Stimulated activated naive CD4-positive, alpha-beta T cell treated with Interleukin-2 at 50 U/mL for 16 hours (primary cell): ENCODE data around the gene ATP11A.
"Not testable (repeated sequence)": the region's sequence is repeated elsewhere in the genome, so short reads cannot be mapped to it uniquely, and the experiment has no call there.

Source experiments
- DNase-seq: peaks from one replicate; lab custom pipeline; 2025; lab: John Stamatoyannopoulos, UW

ATP11A gene

DNA sequence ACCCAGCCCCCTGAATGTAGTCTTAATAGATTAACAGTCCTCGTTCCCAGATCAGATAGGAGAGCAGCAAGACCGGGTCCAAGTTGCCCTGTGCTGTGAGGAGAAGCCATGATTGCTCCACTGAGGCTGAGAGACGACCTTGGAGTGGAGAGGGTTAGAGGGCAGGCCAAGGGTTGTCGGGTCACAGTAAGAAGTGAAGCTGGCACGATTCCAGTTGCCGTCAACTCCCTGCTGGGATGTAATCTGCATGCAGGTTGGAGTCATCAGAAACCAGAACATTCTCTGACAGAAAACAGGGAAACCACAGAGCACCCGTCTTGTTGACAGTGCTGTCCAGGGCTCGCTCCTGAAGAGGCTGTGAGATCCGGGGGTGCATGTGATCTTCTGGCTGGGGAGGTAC is 19.0 kb upstream of the ATP11A start:
- DNase-seq = no peak

- DNase-seq = no peak
Observed at GRCh38 chr13:112671359-112671758, 18.5 kb upstream of the ATP11A start.

DNA sequence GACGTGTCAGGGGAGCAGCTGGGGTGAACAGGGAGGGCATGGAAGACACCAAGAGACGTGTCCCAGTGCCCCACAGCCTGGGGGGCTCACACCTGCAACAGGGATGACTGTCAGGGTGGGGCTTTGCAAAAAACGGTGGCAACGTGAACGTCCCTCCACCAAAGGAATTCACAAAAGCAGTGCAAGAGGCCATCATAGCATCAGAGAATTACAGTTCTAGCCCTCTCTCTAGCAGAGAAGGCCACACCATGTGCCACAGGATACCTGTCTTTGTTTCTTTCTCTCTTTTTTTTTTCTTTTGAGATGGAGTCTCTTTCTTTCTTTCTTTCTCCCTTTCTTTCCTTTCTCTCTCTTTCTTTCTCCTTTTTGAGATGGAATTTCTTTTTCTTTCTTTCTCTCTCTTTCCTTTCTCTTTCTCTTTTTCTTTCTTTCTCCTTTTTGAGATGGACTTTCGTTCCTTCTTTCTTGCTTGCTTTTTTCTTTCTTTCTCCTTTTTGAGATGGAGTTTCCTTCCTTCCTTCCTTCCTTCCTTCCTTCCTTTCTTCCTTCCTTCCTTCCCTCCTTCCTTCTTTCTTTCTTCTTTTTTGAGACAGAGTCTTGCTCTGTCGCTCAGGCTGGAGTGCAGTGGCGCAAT is 17.1 kb upstream of the ATP11A start:
- DNase-seq = no peak

GRCh38 chr13:112674412-112675365 is 15.1 kb upstream of the ATP11A start:
- DNase-seq = no peak

DNA sequence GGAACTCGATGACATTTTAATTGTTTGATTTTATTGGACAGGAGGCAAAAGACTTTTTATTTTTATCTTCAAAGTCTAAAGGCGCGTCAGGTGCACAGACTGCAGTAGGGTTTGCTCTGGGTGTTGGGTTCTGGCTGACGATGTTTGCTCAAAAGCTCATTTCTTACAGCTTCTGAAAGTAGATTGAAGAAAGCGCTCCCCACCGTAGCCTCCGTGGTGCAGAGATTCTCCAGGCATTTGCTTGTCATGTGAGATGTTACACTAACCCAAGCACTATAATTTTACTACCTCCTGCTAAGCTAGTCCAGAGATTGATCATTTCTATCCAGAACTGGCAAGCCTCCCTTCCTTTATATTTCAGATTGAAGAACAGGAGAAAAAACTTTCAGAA is 14.5 kb upstream of the ATP11A start:
- no peak for DNase-seq

GRCh38 chr13:112677421-112677962 is 12.3 kb upstream of the ATP11A start:
- not testable (repeated sequence) for DNase-seq

DNA sequence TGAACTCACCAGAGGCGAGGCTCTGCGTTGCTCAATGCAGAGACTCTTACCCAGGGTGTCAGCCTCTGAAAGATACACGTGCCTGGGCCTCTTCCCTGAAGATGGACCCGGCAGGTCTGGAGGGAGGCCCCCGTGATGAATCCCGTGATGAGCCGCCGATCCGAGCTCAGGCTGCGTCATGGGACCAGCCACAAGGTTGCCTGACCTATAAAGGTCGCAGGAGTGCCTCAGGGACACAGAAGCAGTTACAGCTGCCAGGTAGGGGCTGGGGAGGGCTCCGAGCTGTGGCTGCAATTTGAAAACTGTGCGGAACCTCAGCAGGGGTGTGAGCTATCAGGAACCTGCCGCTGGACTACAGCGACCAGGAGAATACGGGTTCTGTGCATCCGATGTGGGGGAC is 10.5 kb upstream of the ATP11A start:
- DNase-seq = no peak

DNA sequence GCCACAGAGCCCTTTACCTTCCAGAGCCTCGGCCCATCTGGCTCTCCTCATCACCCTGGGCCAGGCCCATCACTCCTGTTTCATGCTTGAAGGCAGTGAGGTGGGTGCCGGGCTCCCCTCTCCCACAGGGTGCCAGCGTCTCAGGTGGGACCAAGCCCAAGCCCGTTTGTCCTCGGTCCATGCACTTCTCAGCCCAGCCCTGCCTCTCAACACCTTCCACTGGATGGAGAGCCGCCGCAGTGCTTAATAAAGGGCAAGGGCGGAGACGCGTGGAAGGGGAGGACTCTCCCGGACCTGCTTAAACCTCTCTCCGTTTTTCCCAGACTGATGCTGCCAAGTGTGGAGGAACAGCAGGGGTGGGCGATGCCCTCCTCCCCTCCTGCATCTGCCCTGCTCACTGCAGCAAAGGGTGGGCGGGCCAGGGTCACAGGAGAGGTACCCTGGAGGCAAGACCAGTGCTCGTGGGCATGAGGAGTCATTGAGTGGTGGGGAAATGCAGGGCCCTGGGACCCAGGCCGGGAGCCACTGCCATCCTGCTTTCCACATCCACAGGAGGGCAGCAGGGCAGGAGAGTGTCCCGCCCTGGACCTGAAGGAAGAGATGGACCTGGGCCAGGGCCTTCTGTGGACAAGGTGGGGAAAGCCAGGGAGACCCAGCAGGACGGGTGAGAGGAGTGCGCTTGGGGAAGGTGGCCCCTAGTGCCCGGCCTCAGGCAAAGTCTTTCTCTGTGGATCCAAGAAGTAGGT is 9.7 kb upstream of the ATP11A start:
- DNase-seq = no peak

DNA sequence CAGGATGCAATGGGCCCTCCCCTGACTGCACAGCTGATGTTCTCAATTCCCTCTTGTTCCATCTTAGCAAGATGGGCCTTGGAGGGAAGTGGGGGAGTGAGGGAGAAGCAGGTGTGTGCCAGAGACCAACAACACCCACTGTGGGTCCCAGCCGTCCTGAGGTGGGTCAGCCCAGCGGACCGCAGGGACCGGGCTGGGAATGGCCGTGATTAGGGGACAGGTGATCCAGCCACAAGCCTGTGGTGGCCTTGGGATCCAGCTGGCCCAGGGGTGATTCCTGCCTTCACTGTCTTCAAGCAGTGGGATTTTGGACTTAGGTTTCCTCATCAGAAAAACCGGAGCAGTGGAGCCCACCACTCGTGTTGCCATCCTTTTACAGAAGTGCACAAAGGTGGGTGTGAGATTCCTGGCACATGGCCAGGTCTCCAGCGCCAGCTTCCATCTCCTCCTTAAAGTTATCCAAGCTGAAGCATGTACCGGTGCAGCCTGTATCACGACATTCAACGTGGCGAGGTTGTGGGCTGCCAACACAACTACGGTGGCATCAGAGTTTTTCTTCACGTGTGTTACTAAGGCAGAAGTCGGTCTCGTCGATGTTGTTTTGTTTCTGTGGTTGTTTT is 9.0 kb upstream of the ATP11A start:
- DNase-seq = no peak

- no peak for DNase-seq
Observed at GRCh38 chr13:112683581-112683980, 6.3 kb upstream of the ATP11A start.

DNA sequence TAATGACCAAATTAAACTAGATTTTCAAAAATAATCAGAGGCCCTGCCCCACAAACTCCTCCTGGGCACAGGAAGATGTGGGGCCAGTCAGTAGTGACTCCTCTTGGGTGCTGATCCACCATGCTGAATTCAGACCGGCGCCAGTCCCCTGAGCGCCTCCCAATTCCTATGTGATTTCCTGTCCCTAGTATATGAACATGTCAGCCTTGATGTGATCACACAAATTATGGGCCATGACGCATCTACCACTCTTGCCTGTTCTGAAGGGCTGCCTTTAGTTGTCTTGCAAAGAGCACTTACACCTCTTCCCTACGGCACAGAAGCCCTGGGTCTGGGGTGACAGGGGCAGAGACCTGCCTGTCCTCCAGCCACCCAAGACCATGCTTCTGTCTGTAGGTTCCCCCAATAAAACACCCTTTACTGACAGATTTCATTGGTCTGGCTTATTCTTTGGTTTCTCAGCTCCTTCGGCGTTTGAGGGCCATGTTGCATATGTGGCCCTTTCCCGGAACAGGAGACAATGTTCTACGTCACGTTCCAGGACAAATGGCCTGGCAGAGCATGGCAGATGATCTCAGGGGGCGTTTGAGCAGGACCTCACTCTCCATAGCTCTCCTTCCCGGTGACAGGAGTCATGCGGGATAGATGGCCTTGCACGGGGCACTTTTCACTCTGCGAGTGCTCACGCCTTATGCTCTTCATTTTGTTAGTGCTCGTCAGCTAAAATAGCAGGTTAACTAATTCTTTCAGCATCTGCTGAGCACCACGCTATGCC is 5.6 kb upstream of the ATP11A start:
- no peak for DNase-seq

- not testable (repeated sequence) for DNase-seq
Observed at GRCh38 chr13:112685189-112685805, 4.5 kb upstream of the ATP11A start.

- no peak for DNase-seq
Observed at GRCh38 chr13:112685896-112686295, 3.9 kb upstream of the ATP11A start.

DNA sequence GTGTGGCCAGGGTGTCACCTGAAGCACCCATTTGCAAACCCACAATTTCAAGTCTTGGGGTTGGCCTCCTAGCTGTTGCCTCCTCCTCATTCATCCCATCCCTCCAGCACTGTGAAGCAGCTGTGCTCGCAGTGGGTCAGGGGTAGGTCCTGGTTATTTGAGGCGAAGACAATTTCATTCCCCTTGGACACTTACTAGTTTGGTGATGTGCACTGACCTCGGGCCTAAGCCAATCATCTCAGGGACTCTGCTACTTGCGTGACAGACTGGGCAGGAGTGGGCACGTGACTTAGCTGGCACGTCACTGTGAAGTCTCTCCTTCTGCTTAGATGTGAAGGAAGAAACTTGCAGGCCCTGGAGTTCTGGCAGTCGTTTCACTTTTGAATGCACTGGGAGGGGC is 3.5 kb upstream of the ATP11A start:
- DNase-seq = no peak

GRCh38 chr13:112686987-112687386 is 2.9 kb upstream of the ATP11A start:
- DNase-seq = no peak

- no peak for DNase-seq
Observed at GRCh38 chr13:112687836-112688559, 1.8 kb upstream of the ATP11A start.

- DNase-seq = peak; percentile 69
Observed at GRCh38 chr13:112688560-112689302, 1.1 kb upstream of the ATP11A start.

GRCh38 chr13:112690283-112690929 is 568 bp downstream of the ATP11A start:
- no peak for DNase-seq

DNA sequence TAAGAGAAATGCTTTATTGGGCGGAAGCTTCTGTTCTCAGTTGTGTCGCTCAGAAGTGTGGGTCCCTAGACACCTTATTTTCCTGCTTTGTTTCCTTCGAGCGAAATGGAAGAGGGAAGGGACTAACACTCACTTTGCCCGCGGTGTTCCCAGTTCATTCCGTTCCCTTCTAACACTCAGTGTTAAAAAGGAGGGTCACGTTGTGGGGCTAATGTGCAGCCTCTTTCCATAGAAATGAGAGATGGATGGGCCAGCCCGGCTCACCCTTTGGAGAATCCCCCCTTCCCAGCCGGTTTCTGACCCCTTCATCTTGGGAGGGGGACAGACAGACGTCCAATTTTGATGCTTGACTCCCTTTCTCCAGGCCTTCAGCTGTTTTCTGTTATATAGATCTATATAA is 2.3 kb downstream of the ATP11A start:
- no peak for DNase-seq
